Measurements from ENCODE around the gene CHRNA4.

DNA sequence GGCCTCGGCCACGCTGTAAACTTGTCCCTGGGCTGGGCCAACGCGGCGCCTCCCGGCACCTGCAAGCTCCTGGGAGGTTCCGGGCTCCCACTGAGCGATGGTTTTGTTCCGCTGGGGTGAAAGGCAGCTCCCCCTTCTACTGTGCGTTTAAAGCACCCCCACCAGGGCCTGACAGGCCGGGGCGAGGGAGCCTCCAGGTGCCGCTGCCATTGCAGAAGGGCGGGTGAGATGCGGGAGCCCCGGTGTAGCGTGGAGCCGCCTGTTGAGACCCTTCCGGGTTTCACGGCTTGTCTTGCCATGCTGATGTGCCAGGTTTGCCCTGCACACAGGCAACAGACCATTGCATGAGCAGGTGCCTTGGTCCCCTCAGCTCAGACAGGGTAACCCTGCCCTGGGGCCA lies 65.3 kb downstream of the CHRNA4 start:
- TF ChIP-seq TAF1 (IDR thresholded peaks at IDR 0.05; ENCODE audit: borderline replicate concordance, low read depth, low read length) (no peak), POLR2A (IDR thresholded peaks at IDR 0.05; ENCODE audit: low read depth, low read length) (no peak), POLR2AphosphoS5 (IDR thresholded peaks at IDR 0.05; ENCODE audit: low read depth, low read length) (no peak)

All from GM12892 (cell line).